ENCODE results near the gene IL37.

Gene IL37

DNA sequence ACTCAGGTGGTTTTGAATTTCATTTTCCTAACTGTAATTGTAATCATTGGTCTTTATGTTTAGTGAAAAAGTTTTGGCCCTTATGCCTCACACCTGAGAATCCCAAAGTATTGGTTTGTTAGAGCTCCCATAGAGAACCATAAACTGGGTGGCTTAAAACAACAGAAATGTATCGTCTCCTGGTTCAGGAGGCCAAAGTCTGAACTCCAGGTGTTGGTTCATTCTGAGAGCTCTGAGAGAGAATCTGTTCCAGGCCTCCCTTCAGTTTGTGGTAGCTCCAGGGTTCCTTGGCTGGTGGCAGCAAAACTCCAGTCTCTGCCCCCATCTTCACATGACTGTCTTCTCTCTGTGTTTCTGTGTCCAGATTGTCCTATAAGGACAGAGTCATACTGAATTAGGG, 11.0 kb downstream of the IL37 start:
- TF ChIP-seq, protein P1, sequence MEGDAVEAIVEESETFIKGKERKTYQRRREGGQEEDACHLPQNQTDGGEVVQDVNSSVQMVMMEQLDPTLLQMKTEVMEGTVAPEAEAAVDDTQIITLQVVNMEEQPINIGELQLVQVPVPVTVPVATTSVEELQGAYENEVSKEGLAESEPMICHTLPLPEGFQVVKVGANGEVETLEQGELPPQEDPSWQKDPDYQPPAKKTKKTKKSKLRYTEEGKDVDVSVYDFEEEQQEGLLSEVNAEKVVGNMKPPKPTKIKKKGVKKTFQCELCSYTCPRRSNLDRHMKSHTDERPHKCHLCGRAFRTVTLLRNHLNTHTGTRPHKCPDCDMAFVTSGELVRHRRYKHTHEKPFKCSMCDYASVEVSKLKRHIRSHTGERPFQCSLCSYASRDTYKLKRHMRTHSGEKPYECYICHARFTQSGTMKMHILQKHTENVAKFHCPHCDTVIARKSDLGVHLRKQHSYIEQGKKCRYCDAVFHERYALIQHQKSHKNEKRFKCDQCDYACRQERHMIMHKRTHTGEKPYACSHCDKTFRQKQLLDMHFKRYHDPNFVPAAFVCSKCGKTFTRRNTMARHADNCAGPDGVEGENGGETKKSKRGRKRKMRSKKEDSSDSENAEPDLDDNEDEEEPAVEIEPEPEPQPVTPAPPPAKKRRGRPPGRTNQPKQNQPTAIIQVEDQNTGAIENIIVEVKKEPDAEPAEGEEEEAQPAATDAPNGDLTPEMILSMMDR (IDR thresholded peaks at IDR 0.05; ENCODE audit: low read depth, low read length, missing control alignments): no peak
- DNase-seq (ENCODE audit: extremely low read depth, low read depth): no peak

DNA sequence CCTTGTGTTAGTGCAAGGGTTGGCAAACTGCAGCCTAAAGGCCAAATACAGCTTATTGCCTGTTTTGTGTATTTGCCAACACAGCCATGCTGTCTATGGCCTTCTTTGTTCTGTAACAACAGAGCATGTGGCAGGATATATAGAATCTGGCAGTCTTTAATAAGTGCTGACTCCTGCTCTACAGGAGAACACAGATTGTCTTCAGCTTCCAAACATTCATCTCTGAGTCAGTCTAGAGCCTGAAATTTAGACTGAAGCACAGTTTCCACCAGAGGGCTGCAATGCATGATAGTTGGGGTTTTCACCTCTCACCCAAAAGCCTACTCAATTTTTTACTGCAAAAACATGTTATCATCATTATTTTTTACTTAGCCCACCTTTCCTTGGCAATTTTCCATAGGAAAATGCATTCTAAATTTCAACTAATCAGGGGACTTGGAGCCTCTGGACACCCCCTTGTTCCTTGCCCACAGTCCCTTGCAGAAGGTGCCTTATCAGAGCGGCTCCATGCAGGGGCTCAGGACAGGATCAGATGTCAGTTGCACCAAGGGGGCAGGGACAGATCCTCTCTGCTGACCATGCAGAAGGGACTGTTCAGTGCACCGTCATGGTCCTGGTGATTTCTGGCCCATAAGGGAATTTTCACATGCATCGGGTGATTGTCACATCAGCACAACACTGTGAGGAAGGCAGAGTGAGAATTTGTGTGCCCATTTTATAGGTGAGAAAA, 12.4 kb downstream of the IL37 start:
- H3K4me3 ChIP-seq (replicated peaks; ENCODE audit: low read depth, low read length): no peak overlapping the region
- no peak for DNase-seq (ENCODE audit: extremely low read depth, low read depth)
- TF ChIP-seq, protein P1 (IDR thresholded peaks at IDR 0.05; ENCODE audit: low read depth, low read length, missing control alignments): no peak

More for the DNA sequence above, 11.0 kb downstream of the IL37 start:
- H3K4me3 ChIP-seq (replicated peaks; ENCODE audit: low read depth, low read length): no peak overlapping the region

DNA sequence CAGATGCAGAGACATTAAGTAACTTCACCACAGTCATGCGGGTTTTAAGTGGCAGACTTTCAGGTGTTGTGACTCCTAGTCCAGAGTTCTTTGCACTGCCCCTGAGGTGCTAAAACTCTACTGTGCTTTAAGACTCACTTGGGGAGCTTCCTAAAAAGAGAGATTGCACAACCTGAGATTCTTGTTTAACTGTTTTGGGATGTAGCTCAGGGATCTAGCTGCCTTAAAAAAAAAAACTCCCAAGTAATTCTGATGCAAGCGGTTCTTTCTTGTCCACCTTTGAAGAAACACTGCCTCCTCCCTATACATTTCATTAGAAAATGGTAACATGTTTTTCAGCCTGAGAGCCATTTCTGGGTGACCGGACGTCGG, 13.0 kb downstream of the IL37 start:
- no peak for DNase-seq (ENCODE audit: extremely low read depth, low read depth)
- no peak overlapping the region for H3K4me3 ChIP-seq (replicated peaks; ENCODE audit: low read depth, low read length)
- TF ChIP-seq, protein P1 (IDR thresholded peaks at IDR 0.05; ENCODE audit: low read depth, low read length, missing control alignments): no peak

DNA sequence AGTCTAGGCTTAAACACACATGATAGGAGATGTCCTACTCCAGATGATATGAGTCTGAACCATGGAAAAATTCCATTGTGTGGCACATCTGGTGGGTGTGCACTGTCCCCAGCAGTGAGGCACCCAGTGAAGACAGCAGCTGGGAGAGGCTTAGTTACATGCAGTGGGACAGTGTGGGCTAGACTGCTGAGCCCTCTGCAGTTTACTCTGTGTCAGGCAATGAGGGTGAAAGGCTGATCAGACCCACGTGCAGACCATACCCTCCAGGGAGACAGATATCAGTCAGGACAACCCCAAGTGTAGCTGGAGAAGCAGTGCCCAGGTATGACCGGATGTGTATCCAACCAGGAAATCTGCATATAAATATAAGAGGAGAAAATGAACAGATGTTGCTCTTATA, 13.4 kb downstream of the IL37 start:
- no peak for DNase-seq (ENCODE audit: extremely low read depth, low read depth)
- TF ChIP-seq, protein P1 (IDR thresholded peaks at IDR 0.05; ENCODE audit: low read depth, low read length, missing control alignments): no peak
- no peak overlapping the region for H3K4me3 ChIP-seq (replicated peaks; ENCODE audit: low read depth, low read length)

DNA sequence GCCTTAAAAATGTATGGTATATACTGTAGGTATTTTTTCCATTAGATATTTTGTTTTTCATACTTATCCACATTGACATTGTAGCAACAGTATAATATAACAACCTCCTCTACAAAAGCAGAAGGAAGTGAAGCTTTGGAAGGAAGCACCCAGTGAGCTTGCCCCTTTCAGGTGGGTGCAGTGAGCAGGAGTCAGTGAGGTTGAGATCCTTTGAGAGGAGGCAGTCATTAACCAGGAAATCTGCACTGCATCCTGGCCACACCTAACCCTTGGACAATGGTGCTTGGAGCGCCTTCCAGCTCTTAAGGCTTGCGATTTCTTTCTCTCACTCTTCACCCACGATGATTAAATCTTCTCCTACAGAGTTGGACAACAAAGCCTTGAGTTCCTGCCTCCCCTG, 13.9 kb downstream of the IL37 start:
- DNase-seq (ENCODE audit: extremely low read depth, low read depth): no peak
- no peak overlapping the region for H3K4me3 ChIP-seq (replicated peaks; ENCODE audit: low read depth, low read length)
- TF ChIP-seq, protein P1 (IDR thresholded peaks at IDR 0.05; ENCODE audit: low read depth, low read length, missing control alignments): no peak

DNA sequence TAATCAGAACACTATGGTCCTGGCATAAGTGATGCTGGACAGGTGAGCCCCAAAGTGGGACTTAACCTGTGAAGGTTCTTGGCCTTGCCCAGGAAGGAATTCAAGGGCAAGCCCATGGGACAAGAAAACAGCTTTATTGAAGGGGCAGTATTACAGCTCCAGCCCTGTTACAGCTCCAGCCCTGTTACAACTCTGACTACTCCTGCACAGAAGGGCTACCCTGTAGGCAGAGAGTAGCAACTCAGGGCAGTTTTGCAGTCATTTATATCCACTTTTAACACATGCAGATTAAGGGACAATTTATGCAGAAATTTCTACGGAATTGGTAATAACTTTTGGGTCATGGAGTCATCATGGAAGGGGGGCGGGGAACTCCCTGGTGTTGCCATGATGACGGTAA, 15.7 kb downstream of the IL37 start:
- TF ChIP-seq, protein P1 (IDR thresholded peaks at IDR 0.05; ENCODE audit: low read depth, low read length, missing control alignments): no peak
- H3K4me3 ChIP-seq (replicated peaks; ENCODE audit: low read depth, low read length): no peak overlapping the region
- no peak for DNase-seq (ENCODE audit: extremely low read depth, low read depth)

DNA sequence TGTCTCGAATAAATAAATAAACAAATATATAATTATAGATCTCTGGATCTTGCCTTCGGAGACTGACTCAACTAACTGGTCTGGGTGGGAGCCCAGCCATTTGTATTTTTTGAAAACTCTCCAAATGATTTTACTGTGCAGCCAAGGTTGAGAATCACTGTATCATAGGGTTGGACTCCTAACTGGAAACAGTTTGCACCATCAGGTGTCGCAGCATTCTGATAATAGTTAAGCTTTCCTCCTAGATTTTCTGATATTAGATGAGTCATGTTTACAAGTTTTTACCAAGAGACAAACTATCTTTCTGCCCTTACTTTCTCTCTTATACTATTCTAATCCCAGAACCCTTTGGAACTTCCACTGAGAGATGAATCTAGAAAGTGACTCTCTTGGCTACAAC, 16.8 kb downstream of the IL37 start:
- no peak for DNase-seq (ENCODE audit: extremely low read depth, low read depth)
- TF ChIP-seq, protein P1 (IDR thresholded peaks at IDR 0.05; ENCODE audit: low read depth, low read length, missing control alignments): no peak
- H3K4me3 ChIP-seq (replicated peaks; ENCODE audit: low read depth, low read length): no peak overlapping the region
